ENCODE data around the gene MEF2D. TPM values are rescaled to one million over a fixed set of nuclear protein-coding genes. Genes with fewer than 3 reads are reported as not detected.

The MEF2D gene
- total RNA-seq, 2 donors from 2014 or later = 76.1 to 101 TPM

- no peaks in the 10 kb centered on the region for H3K9me3 ChIP-seq
- peaks cover 9% of the 10 kb centered on the region for H3K36me3 ChIP-seq
- H3K4me3 ChIP-seq = peak overlapping the region; percentile 87
- no peak for TF ChIP-seq CTCF (IDR thresholded peaks at IDR 0.05)
- no peaks in the 10 kb centered on the region for H3K27me3 ChIP-seq (replicated peaks; ENCODE audit: insufficient read depth)
- H3K27ac ChIP-seq = peak overlapping the region; percentile 97 to 100
- ATAC-seq (ENCODE audit: insufficient number of reproducible peaks, low FRiP score, low read depth) (no peak), DNase-seq (ENCODE audit: low spot score) (no peak)
- H3K4me1 ChIP-seq (ENCODE audit: control insufficient read depth in 1 of 2, low read depth in 2 of 2) = peaks cover 64 to 70% of the 10 kb centered on the region in 2 donors
Observed at GRCh38 chr1:156499194-156499841, 1.3 kb downstream of the MEF2D start.

GRCh38 chr1:156498432-156499193 is 2.0 kb downstream of the MEF2D start:
- ATAC-seq (ENCODE audit: insufficient number of reproducible peaks, low FRiP score, low read depth) = no peak
- no peak for DNase-seq (ENCODE audit: low spot score)
- H3K27ac ChIP-seq = peak overlapping the region; percentile 97 to 100
- peaks cover 9% of the 10 kb centered on the region for H3K36me3 ChIP-seq
- TF ChIP-seq CTCF (IDR thresholded peaks at IDR 0.05) = no peak
- peak overlapping the region; percentile 87 for H3K4me3 ChIP-seq
- H3K4me1 ChIP-seq (ENCODE audit: control insufficient read depth in 1 of 2, low read depth in 2 of 2) = peaks cover 64 to 70% of the 10 kb centered on the region in 2 donors
- H3K27me3 ChIP-seq (replicated peaks; ENCODE audit: insufficient read depth) = no peaks in the 10 kb centered on the region
- no peaks in the 10 kb centered on the region for H3K9me3 ChIP-seq

- no peaks in the 10 kb centered on the region for H3K27me3 ChIP-seq (replicated peaks; ENCODE audit: insufficient read depth)
- peaks cover 66 to 70% of the 10 kb centered on the region in 2 donors for H3K4me1 ChIP-seq (ENCODE audit: control insufficient read depth in 1 of 2, low read depth in 2 of 2)
- no peak for TF ChIP-seq CTCF (IDR thresholded peaks at IDR 0.05)
- no peaks in the 10 kb centered on the region for H3K9me3 ChIP-seq
- peaks cover 9% of the 10 kb centered on the region for H3K36me3 ChIP-seq
- peak overlapping the region; percentile 87 for H3K4me3 ChIP-seq
- ATAC-seq (ENCODE audit: insufficient number of reproducible peaks, low FRiP score, low read depth) = no peak
- no peak for DNase-seq (ENCODE audit: low spot score)
- peak overlapping the region; percentile 97 to 100 for H3K27ac ChIP-seq
Observed at GRCh38 chr1:156497743-156498431, 2.7 kb downstream of the MEF2D start.

- DNase-seq (ENCODE audit: low spot score) (no peak), ATAC-seq (ENCODE audit: insufficient number of reproducible peaks, low FRiP score, low read depth) (no peak)
- peaks cover 9% of the 10 kb centered on the region for H3K36me3 ChIP-seq
- no peaks in the 10 kb centered on the region for H3K27me3 ChIP-seq (replicated peaks; ENCODE audit: insufficient read depth)
- peaks cover 67 to 70% of the 10 kb centered on the region in 2 donors for H3K4me1 ChIP-seq (ENCODE audit: control insufficient read depth in 1 of 2, low read depth in 2 of 2)
- peak overlapping the region; percentile 87 for H3K4me3 ChIP-seq
- no peak for TF ChIP-seq CTCF (IDR thresholded peaks at IDR 0.05)
- H3K27ac ChIP-seq = peak overlapping the region; percentile 64 to 100
- no peaks in the 10 kb centered on the region for H3K9me3 ChIP-seq
Observed at GRCh38 chr1:156497078-156497742, 3.4 kb downstream of the MEF2D start.

All from thoracic aorta (tissue), 2 donors.